GM19099 (cell line): Measurements from ENCODE around the gene TRDN.

Source experiments
- POLR2A ChIP-seq: IDR thresholded peaks from 3 replicates; pipeline ENCODE4 v1.6.1; 2011; ENCODE audit warnings: low read depth; ENCODE audit not compliant: insufficient read length; ENCODE audit errors: extremely low read depth

The TRDN gene

GRCh38 chr6:123404975-123405374, 231.8 kb downstream of the TRDN start:
- TF ChIP-seq POLR2A, result no peak

GRCh38 chr6:123402052-123402451, 234.7 kb downstream of the TRDN start:
- no peak for TF ChIP-seq POLR2A

- TF ChIP-seq POLR2A, result no peak
These were observed 238.7 kb downstream of the TRDN start for GRCh38 chr6:123398072-123398471.

- no peak for TF ChIP-seq POLR2A
These were observed 243.4 kb downstream of the TRDN start for GRCh38 chr6:123393331-123393730.

- TF ChIP-seq POLR2A, result no peak
These were observed 253.0 kb downstream of the TRDN start for GRCh38 chr6:123383718-123384117.

- TF ChIP-seq POLR2A, result no peak
These were observed 256.5 kb downstream of the TRDN start for GRCh38 chr6:123380257-123380656.

- no peak for TF ChIP-seq POLR2A
These were observed 264.0 kb downstream of the TRDN start for GRCh38 chr6:123372737-123373136.

GRCh38 chr6:123363912-123364311, 272.8 kb downstream of the TRDN start:
- TF ChIP-seq POLR2A, result no peak

- no peak for TF ChIP-seq POLR2A
These were observed 276.4 kb downstream of the TRDN start for GRCh38 chr6:123360359-123360758.

GRCh38 chr6:123352705-123353104, 284.0 kb downstream of the TRDN start:
- no peak for TF ChIP-seq POLR2A

GRCh38 chr6:123352279-123352678, 284.5 kb downstream of the TRDN start:
- TF ChIP-seq POLR2A, result no peak

GRCh38 chr6:123343836-123344235, 292.9 kb downstream of the TRDN start:
- no peak for TF ChIP-seq POLR2A

GRCh38 chr6:123338394-123338793, 298.4 kb downstream of the TRDN start:
- no peak for TF ChIP-seq POLR2A

GRCh38 chr6:123333000-123333756, 303.6 kb downstream of the TRDN start:
- TF ChIP-seq POLR2A, result no peak

- no peak for TF ChIP-seq POLR2A
These were observed 304.7 kb downstream of the TRDN start for GRCh38 chr6:123332070-123332469.

GRCh38 chr6:123329337-123329736, 307.4 kb downstream of the TRDN start:
- no peak for TF ChIP-seq POLR2A
